ENCODE measurements around the gene STX1B.

The STX1B gene

DNA sequence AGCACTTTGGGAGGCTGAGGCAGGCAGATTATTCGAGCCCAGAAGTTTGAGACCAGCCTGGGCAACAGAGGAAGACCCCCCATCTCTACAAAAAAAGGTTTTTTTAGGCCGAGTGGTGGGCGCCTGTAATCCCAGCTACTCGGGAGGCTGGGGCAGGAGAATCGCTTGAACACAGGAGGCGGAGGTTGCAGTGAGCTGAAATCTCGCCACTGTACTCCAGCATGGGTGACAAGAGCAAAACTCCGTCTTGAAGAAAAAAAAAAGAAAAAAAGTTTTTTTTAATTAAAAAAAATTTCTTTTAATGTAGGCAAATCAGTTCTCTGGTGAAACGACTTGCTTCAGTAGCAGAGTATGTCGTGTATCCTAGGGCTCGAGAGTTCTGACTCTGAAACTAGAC is 14.5 kb downstream of the STX1B start:
- Histone ChIP-seq H3K4me1 (ENCODE audit: control insufficient read depth, insufficient read depth, low read length, poor library complexity, severe bottlenecking) (peaks cover 25% of the 10 kb centered on the region), H3K36me3 (ENCODE audit: control insufficient read depth, insufficient read depth, low read length) (no peaks in the 10 kb centered on the region), H3K9me3 (ENCODE audit: control insufficient read depth, low read length) (no peaks in the 10 kb centered on the region), H3K27ac (ENCODE audit: low read depth, low read length, severe bottlenecking) (no peak overlapping the region), H3K4me3 (ENCODE audit: extremely low read depth, insufficient read depth, low read length, poor library complexity, severe bottlenecking) (no peak overlapping the region)
- 79 to 81% methylated on average over 10 of the region's 11 CpGs for WGBS, 2 experiments (ENCODE audit: insufficient coverage in 2 of 2)

DNA sequence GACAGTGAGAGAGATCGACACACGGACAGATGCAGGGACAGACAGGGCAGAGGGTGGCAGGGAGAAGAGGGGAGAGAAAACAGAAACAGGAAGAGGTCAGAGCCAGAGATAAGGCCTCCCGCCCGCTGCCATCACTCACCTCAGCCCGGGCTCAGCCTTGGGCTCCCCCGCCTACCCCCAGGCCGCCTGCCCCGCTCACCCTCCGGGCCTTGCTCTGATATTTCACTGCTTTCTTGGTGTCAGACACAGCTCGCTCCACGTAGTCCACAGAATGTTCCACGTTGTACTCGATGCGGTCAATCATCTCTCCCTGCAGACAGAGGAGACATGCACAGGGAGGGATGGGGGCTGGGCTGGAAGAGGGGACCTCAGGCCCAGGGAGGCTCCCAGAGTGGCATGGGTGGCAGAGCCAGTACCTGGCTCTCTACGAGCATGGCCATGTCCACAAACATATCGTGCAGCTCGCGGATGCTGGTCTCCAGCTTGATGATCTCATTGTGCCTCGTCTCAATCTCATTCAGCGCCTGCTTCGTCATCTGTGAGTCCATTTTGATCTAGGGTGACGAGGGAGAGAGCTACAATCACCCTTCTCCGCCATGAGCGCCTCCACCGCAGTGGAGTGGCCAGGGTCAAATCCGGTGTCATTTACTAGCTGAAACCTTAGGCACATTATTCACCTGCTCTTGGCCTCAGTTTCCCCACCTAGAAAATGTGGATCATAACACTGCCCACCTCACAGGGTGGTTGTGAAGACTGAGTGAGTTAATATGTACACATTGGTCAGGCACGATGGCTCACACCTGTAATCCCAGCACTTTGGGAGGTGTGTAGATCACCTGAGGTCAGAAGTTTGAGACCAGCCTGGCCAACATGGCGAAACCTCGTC is 17.3 kb downstream of the STX1B start:
- H3K4me1 ChIP-seq (ENCODE audit: control insufficient read depth, insufficient read depth, low read length, poor library complexity, severe bottlenecking): peaks cover 14% of the 10 kb centered on the region
- no peaks in the 10 kb centered on the region for H3K36me3 ChIP-seq (ENCODE audit: control insufficient read depth, insufficient read depth, low read length)
- H3K9me3 ChIP-seq (ENCODE audit: control insufficient read depth, low read length): no peaks in the 10 kb centered on the region

DNA sequence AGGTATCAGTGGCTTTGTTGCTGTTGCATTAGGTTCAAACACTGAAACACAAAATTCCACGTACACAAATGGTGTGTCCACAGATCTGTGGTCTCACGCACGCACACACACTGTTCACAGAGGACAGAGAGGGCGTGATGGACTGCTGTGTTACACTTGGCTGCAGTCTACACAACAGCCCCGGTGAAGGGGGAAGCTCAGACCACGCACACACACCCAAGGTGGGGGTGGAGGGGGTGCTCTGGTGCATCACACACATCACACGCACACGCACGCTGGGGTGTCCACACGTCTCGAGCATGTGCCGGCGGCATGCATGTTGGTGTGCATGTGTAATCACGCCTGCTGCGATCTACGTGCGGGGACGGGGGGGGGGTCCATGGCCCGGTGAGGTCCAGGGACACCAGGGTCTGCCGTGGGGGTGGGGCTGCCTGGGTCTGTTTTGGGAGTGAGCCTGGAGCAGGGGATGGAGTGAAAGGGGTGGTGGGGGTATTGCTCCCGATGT is 18.1 kb downstream of the STX1B start:
- H3K9me3 ChIP-seq (ENCODE audit: control insufficient read depth, low read length): no peaks in the 10 kb centered on the region
- WGBS, 2 experiments (ENCODE audit: insufficient coverage in 2 of 2): 94 to 97% methylated on average over 8 to 18 of the region's 21 CpGs
- H3K27ac ChIP-seq (ENCODE audit: low read depth, low read length, severe bottlenecking): no peak overlapping the region

More for the DNA sequence above, 17.3 kb downstream of the STX1B start:
- H3K4me3 ChIP-seq (ENCODE audit: extremely low read depth, insufficient read depth, low read length, poor library complexity, severe bottlenecking): no peak overlapping the region
- 88 to 91% methylated on average over 24 to 26 of the region's 29 CpGs for WGBS, 2 experiments (ENCODE audit: insufficient coverage in 2 of 2)
- H3K27ac ChIP-seq (ENCODE audit: low read depth, low read length, severe bottlenecking): no peak overlapping the region

DNA sequence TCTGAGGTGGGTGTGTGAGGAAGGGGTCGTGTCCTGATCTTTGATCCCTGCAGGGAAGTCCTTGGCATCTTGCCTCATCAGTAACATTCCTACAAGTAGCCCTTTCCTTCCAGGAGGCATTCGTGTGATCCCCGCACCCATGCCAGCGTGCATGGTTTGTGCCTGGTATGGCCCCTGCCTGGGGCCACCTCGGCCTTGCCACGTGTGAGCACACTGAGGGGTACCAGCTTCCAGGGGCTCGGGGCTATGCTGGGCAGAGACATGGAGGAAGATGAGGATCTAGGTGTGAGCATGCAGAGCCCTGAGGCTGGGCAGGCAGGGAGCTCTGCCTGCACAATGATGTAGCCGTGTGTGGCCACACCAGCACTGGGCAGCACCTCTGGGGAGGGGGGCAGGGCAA is 19.4 kb downstream of the STX1B start:
- Histone ChIP-seq H3K27ac (ENCODE audit: low read depth, low read length, severe bottlenecking) (no peak overlapping the region), H3K9me3 (ENCODE audit: control insufficient read depth, low read length) (no peaks in the 10 kb centered on the region), H3K4me1 (ENCODE audit: control insufficient read depth, insufficient read depth, low read length, poor library complexity, severe bottlenecking) (peaks cover 4% of the 10 kb centered on the region), H3K36me3 (ENCODE audit: control insufficient read depth, insufficient read depth, low read length) (peaks cover 7% of the 10 kb centered on the region), H3K4me3 (ENCODE audit: extremely low read depth, insufficient read depth, low read length, poor library complexity, severe bottlenecking) (no peak overlapping the region)
- WGBS, 2 experiments (ENCODE audit: insufficient coverage in 2 of 2): 48 to 82% methylated on average over 3 to 7 of the region's 8 CpGs

More for the DNA sequence above, 18.1 kb downstream of the STX1B start:
- Histone ChIP-seq H3K4me3 (ENCODE audit: extremely low read depth, insufficient read depth, low read length, poor library complexity, severe bottlenecking) (no peak overlapping the region), H3K36me3 (ENCODE audit: control insufficient read depth, insufficient read depth, low read length) (no peaks in the 10 kb centered on the region), H3K4me1 (ENCODE audit: control insufficient read depth, insufficient read depth, low read length, poor library complexity, severe bottlenecking) (peaks cover 9% of the 10 kb centered on the region)

DNA sequence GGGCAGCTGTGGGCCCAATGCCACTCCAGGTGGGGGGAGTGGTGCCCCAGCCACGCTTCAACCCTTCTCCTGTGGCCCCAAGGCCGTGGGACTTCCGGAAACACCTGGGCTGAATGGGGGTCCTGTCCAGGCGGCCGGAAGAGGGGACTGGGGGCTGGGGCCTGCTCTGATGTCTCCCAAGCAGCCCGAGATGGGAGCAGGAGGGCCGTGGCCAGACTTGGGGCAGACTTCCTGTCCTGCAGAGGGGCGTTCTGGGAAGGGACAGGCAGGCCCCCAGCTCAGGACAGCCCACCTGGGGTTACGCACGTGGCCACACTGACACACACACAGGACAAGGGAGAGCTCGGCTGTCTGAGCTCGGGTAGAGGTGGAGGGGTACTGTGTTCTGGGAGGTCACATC is 20.3 kb downstream of the STX1B start:
- peaks cover 7% of the 10 kb centered on the region for H3K36me3 ChIP-seq (ENCODE audit: control insufficient read depth, insufficient read depth, low read length)
- no peak overlapping the region for H3K27ac ChIP-seq (ENCODE audit: low read depth, low read length, severe bottlenecking)
- no peaks in the 10 kb centered on the region for H3K9me3 ChIP-seq (ENCODE audit: control insufficient read depth, low read length)
- 84 to 87% methylated on average over 7 to 8 of the region's 12 CpGs for WGBS, 2 experiments (ENCODE audit: insufficient coverage in 2 of 2)
- peaks cover 10% of the 10 kb centered on the region for H3K4me1 ChIP-seq (ENCODE audit: control insufficient read depth, insufficient read depth, low read length, poor library complexity, severe bottlenecking)
- H3K4me3 ChIP-seq (ENCODE audit: extremely low read depth, insufficient read depth, low read length, poor library complexity, severe bottlenecking): no peak overlapping the region

DNA sequence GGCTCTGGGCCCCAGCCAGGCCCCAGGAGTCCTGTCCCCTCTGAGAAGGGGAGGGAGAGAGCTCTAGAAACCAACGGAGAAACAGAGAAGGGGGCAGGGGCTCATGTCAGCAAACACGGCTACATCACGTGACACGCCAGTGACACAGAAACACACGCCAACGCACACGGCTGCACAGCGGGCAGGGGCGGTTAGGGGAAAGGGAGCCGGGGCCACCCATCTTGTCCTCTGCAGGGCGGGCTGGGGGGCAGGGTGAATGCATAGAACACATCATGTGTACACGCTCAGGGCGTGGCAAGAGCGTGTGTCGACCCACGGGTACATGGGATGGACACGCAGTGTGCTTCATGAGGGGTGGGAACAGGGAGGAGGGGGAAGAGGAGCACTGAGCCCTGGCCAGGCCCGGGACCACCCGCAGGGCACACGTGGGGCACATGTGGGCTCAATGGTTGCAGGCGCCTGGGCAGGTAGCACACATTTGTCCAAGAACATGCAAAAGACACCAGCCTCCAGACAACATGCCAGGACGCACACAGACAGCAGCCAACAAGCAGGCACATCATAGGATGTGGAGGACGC is 20.9 kb downstream of the STX1B start:
- no peak overlapping the region for H3K4me3 ChIP-seq (ENCODE audit: extremely low read depth, insufficient read depth, low read length, poor library complexity, severe bottlenecking)

GRCh38 chr16:30987581-30988190 is 22.8 kb downstream of the STX1B start:
- Histone ChIP-seq H3K4me1 (ENCODE audit: control insufficient read depth, insufficient read depth, low read length, poor library complexity, severe bottlenecking) (peaks cover 17% of the 10 kb centered on the region), H3K4me3 (ENCODE audit: extremely low read depth, insufficient read depth, low read length, poor library complexity, severe bottlenecking) (no peak overlapping the region), H3K27ac (ENCODE audit: low read depth, low read length, severe bottlenecking) (no peak overlapping the region), H3K9me3 (ENCODE audit: control insufficient read depth, low read length) (no peaks in the 10 kb centered on the region), H3K36me3 (ENCODE audit: control insufficient read depth, insufficient read depth, low read length) (peaks cover 21% of the 10 kb centered on the region)
- WGBS, 2 experiments (ENCODE audit: insufficient coverage in 2 of 2): 96 to 97% methylated on average over 27 to 30 of the region's 30 CpGs

More for the DNA sequence above, 20.9 kb downstream of the STX1B start:
- H3K36me3 ChIP-seq (ENCODE audit: control insufficient read depth, insufficient read depth, low read length): peaks cover 8% of the 10 kb centered on the region
- 96% methylated on average over 21 to 23 of the region's 23 CpGs for WGBS, 2 experiments (ENCODE audit: insufficient coverage in 2 of 2)
- no peaks in the 10 kb centered on the region for H3K9me3 ChIP-seq (ENCODE audit: control insufficient read depth, low read length)
- no peak overlapping the region for H3K27ac ChIP-seq (ENCODE audit: low read depth, low read length, severe bottlenecking)
- peaks cover 13% of the 10 kb centered on the region for H3K4me1 ChIP-seq (ENCODE audit: control insufficient read depth, insufficient read depth, low read length, poor library complexity, severe bottlenecking)

GRCh38 chr16:30986129-30986991 is 24.1 kb downstream of the STX1B start:
- H3K4me3 ChIP-seq (ENCODE audit: extremely low read depth, insufficient read depth, low read length, poor library complexity, severe bottlenecking): no peak overlapping the region
- WGBS, 2 experiments (ENCODE audit: insufficient coverage in 2 of 2): 91 to 95% methylated on average over 18 to 27 of the region's 29 CpGs
- H3K9me3 ChIP-seq (ENCODE audit: control insufficient read depth, low read length): no peaks in the 10 kb centered on the region
- H3K36me3 ChIP-seq (ENCODE audit: control insufficient read depth, insufficient read depth, low read length): peaks cover 31% of the 10 kb centered on the region
- peaks cover 13% of the 10 kb centered on the region for H3K4me1 ChIP-seq (ENCODE audit: control insufficient read depth, insufficient read depth, low read length, poor library complexity, severe bottlenecking)
- H3K27ac ChIP-seq (ENCODE audit: low read depth, low read length, severe bottlenecking): no peak overlapping the region

DNA sequence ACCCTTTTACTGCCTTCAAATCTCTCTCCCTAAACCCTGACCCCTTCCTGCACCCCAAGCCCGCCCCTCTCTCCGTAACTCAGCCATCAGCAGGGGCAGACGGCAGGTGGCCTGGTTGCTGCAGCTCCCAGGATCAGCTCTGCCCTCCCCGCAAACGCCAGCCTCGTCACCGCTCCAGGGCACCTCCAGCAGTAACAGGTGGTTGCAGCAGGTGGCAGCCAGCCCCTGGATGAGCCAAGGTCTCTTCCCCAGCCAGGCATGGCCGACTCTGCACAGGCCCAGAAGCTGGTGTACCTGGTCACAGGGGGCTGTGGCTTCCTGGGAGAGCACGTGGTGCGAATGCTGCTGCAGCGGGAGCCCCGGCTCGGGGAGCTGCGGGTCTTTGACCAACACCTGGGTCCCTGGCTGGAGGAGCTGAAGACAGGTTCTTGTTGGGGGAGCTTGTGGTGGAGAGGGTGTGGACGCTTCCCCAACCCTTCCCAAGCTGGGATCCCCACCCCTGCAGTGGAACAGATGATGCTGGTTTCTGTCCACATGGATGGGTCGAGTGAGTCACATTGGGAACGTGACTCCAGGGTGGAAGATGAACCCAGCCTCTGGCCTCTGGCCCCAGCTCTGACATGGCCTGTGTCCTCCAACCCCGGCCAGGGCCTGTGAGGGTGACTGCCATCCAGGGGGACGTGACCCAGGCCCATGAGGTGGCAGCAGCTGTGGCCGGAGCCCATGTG is 24.9 kb downstream of the STX1B start:
- H3K9me3 ChIP-seq (ENCODE audit: control insufficient read depth, low read length): no peaks in the 10 kb centered on the region
- 89 to 91% methylated on average over 15 to 18 of the region's 20 CpGs for WGBS, 2 experiments (ENCODE audit: insufficient coverage in 2 of 2)
- H3K27ac ChIP-seq (ENCODE audit: low read depth, low read length, severe bottlenecking): no peak overlapping the region
- H3K4me1 ChIP-seq (ENCODE audit: control insufficient read depth, insufficient read depth, low read length, poor library complexity, severe bottlenecking): peaks cover 13% of the 10 kb centered on the region
- peaks cover 38% of the 10 kb centered on the region for H3K36me3 ChIP-seq (ENCODE audit: control insufficient read depth, insufficient read depth, low read length)
- no peak overlapping the region for H3K4me3 ChIP-seq (ENCODE audit: extremely low read depth, insufficient read depth, low read length, poor library complexity, severe bottlenecking)
